HG02884 (cell line): ENCODE data around the gene RAI1.
"Not testable (repeated sequence)": the region's sequence is repeated elsewhere in the genome, so short reads cannot be mapped to it uniquely, and the experiment has no call there.

Experiments used
- ATAC-seq: cut with Tn5 transposase; IDR thresholded peaks from one replicate; pipeline ENCODE4 v1.9.1; 2021; ENCODE audit warnings: mild to moderate bottlenecking, moderate library complexity; ENCODE audit not compliant: unreplicated experiment

RAI1 gene

GRCh38 chr17:17680477-17681186, 626 bp upstream of the RAI1 start:
- ATAC-seq = no peak

DNA sequence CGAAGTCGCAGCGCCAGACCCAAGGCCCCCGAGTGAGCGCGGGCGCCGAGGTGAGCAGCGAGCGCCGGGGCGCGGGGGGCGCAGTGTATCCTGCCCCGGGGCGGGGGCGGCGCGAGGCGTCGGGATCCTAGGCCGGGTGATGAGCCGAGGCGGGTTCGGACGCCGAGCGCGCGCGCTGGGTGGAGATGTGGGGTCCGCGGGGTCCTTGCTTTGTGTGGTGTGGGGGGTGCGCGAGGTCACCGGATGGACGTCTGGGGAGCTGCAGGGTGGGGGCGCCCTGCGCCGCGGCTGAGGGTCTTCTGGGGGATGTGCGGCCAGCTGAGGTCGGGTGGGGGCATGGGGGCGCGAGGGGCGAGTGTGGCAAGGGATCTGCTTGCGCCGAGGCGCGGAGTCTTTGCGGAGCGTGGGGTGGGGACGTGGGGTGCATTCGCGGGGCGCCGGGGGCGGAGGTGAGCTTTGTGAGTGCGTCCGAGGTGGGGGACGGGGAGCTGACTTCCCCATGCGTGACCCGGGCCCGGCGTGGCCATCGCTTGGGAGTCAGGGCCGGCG, 560 bp downstream of the RAI1 start:
- ATAC-seq = no peak

DNA sequence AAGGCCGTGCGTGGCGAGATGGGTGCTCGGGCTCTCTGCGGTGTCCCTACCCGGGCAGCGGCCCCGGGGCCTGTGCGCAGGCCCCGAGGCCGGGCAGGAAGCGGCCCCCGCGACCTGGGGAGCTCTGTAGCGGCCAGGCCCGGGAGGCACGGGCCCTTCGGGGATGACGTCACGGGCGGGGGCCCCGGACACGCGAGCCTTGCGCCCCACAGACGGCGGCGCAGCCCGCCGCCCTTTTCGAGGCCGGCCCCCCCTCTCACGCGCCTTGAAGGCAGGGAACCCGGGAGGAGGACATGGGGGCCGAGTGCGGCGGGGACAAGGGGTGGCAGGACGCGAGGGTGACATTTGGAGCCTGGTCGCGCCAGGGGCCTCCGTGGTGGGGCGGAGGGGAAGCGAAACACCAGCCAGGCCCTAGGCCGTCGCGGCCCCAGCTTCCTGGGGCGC, 1.1 kb downstream of the RAI1 start:
- ATAC-seq = no peak

GRCh38 chr17:17682737-17683680, 1.8 kb downstream of the RAI1 start:
- ATAC-seq = no peak

- ATAC-seq = no peak
These were observed 2.6 kb downstream of the RAI1 start for GRCh38 chr17:17683710-17684365.

- no peak for ATAC-seq
These were observed 3.9 kb downstream of the RAI1 start for GRCh38 chr17:17684906-17685774.

DNA sequence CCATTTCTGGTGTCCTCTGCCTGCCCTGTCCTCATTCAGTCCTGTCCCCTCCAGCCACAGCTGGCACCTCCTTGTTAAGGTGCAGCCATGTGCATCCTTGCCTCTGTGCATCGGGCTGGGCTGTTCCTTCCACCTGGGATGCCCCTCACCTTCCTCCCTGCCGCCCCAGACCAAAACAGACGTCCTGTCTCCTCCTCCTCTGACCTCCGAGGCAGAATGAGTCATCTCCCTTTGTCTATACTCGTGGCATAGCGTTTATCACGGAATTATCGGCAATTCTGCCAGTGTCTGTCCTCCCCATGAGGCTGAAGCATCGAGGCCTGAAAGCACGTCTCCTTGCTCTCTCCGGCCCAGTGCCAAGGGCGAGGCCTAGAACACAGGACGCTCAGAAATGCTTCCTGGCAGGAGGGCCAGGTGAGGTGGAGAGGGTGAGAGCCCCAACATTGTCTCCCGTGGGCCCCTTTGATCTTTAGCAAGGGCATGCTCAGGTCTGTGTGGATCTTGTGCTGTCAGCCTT, 4.6 kb downstream of the RAI1 start:
- ATAC-seq = no peak

DNA sequence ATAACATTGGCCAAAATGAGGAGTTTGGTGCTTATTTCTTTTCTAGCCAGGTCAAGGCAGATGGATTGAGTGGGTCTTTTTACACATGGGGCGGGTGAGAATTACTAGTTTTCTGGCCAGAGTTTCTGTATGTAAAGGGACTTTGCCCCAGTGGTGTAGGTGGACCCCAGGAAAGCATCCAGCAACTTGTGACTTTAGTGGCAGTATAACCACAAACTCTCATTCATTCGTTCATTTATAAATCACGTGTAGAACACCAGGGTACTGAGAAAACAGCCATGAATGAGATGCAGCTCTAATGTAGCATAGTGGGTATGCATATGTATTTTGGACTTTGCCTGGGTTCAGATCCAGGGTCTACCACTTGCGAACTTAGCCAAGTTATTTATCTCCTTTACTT, 8.1 kb downstream of the RAI1 start:
- no peak for ATAC-seq

DNA sequence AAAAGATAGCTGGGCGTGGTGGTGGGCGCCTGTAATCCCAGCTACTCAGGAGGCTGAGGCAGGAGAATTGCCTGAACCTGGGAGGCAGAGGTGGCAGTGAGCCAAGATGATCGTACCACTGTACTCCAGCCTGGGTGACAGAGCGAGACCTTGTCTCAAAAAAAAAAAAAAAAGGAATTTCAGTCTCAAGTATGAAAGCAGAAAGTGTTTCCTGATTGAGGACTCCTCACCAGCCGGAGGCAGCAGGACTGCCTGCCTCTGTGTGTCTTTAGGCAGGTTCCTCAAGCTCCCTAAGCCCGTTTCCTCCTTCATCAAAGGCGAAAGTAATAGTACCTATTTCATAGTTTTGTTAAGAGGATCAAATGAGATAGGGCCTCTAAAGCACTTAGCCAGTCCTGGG, 9.0 kb downstream of the RAI1 start:
- ATAC-seq = not testable (repeated sequence)

DNA sequence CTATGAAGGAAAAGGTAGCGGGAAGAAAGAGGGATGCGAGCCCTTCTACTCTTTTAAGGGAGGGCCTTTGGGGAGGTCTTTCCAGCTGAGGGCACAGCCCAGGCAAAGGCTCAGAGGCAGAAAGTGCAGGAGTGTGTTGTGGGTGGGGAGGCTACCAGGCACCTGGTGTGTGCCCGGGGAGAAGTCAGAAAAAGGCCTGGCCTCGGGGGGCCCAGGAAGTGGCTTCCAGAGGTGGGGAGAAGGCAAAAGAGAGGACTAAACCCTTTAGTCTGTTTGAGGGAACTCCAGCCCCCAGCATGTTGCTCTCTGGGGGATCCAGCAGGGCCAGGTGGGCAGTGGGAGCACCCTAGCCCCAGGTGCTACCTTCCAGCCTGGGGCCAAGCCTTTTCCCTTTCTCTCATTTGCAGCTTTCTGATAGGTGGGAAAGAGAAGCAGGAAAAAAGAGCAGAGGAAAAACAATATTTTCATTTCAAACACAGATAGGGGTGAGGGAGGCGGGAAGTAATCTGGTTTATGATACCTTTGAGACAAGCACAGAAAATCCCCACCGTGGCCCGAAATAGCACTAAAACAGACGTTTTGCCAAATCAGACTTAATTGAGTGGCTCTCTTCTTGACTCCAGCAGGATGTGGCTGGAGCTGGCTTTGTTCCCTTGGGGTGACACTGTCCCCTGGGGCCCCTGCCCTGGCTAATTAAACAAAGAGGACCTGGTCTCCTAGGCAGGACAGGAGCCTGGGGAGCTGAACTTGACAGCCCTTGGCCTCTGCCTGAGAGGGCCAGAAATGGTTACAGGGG, 10.4 kb downstream of the RAI1 start:
- ATAC-seq = no peak

DNA sequence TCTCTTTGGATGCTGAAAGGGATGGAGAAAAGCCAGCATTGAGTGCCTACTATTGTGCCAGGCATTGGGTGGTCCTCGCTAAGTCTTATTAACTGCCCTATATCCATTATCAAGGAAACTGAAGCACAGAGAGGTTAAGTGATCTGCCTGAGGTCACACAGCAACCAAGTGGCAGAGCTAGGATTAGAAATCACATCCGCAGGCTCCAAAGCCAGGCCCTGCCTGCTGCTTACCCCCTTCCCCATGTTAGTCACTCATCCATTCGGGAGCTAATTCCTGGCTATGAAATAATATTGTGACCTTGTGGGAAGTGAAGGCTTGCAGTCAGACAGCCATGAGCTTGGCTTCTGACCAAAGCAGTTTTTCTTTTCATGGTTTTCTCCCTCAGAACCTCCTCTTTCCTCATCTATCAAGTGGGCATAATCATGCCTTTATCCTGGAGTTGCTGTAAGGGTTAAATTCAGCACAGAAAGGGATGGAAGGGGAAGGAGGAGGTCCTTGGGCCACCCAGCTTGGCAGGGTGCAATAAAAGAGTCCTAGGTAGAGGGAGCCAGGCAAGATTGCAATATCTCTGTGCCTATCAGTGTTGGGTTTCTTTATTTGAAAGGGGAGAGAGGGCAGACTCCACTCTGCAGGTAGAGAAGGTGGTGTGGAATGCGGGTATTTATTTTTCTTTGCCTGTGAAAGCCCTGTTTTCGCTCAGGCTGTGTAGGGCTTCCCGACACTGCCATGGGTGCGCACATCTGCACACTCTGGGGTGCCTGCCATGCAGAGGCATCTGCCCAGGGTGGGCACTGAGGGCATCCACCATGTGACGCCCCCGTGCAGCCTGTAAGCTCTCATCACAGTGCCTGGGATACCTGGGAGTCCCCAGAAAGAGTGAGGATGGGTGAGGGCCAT, 11.3 kb downstream of the RAI1 start:
- no peak for ATAC-seq

- ATAC-seq = no peak
These were observed 12.3 kb downstream of the RAI1 start for GRCh38 chr17:17693253-17694168.

DNA sequence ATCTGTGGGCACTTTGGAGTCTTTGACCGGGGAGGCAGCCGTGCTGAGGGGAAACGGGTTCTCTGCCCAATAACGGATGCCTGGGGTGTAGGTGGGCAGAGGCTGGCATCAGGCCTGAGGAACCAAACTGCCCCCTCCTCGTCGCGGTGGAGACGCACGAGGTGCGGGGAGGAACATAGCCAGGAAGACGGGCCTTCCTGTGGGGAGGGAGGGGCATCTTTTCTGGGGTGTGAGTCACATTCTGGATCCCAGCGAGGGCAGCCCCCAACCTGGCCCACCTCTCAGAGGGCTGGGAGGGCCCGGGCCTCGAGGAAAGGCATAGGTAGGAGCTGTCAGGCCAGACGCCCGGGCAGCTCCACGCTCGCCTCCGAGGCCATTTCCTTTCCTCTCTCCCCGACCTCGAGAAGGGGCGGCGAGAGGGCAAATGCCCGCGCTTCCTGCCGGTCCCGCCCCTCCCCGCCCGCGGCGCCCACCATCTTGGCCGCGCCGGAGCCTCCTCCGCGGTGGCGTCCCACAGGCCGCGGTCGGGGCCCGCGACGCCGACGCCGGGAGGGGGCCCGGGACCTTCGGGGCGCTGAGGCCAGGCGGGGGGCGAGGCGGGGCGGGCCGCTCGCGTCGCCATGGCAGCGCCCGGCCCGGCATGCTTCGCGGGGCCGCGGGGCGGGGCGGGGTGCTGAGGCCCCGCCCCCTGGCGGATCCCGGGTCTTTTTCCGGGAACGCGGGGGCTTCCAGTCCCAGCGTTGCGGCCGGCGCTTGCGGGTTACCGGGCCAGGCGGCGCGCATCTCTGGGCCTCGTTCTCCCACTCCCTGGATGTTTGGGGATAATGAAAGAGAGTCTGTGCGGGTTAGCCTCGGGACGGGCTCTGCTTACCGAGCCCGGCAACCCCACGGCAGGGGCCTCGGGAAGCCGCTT, 13.2 kb downstream of the RAI1 start:
- no peak for ATAC-seq

- ATAC-seq = no peak
These were observed 14.8 kb downstream of the RAI1 start for GRCh38 chr17:17696085-17696484.

DNA sequence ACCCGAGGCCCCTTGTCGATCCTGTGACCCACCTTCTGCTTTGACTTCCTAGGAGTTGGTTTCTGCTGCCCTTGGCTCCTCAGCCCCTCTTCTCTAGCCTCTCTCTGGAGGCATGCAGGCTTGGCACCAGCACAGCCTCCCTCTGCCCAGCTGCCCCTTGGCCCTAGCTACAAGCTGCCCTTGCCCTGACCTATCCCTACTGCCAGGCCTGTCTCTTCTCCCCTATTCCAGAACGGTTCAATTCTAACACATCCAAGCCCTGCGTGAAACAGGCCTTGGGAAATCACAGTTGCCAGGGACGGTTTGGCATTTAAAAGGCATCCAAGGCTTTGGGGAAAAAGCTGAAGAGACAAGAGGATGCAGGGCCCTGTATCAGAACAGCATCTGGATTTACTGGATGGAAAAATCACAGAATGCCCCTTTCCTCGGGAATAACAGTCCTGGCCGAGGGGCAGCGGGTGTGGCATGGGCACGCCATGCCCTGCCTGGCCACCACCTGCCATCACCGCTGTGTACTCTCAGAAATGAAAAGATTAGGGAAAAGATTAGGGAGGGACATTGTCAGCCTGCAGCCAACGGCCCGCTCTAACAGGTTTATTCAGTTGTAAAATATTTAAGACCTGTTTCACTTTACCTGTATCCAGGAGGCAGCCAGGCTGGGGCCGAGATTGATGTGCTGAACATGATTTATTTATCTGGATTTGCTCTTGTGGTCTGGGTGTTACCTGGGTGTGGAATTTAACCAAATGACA, 15.8 kb downstream of the RAI1 start:
- no peak for ATAC-seq
